ENCODE results near the gene GPRIN1. TPM values are rescaled to one million over a fixed set of nuclear protein-coding genes. Genes with fewer than 3 reads are reported as not detected.
A peak's percentile ranks its signal among the peaks of the same experiment; 100 is the strongest.

The GPRIN1 gene
- under 1 TPM; 0.05 to 0.99 (median 0.30) TPM for total RNA-seq
- long read RNA-seq, result 0 reads

DNA sequence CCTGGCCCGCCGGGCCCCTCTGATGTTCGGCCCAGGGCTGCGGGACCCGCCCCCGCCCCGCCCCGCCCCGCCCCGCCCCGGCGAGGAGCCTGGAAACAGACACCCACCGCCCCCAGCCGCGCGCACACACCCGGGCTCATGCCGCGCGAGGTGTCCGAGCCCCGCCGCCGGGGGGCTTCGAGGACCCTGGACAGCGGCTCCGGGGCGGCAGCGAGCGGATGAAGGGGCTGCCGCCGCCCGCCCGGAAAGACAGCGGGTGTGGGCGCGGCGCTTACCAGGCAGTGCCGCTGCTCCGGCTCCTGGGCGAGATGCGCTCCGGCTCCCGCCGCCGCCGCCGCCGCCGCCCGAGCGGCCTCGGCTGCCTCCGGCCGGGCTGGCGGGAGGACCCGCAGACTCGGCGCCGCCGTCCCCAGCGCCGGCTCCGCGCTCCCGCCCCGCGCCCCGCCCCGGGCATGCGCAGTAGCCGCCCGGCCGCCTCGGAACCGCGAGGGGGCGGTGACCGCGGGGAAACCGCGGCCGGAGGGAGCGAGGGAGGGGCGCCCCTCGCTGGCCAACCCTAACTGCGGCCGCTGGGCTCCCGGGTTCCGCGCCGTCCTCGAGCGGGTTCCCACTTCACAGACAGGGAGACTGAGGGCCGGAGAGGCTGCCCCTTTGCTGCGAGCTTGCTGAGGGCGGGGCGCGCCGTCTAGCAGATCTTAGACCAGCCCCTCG lies at the start of gene GPRIN1:
Gene GPRIN1 (minus strand): TSS at position 433 of the 711 bp plus-strand sequence. CDS start 10,322 bp downstream, outside the sequence.
- intact Hi-C loops (cut with DNase I), result no loop called here
- Histone ChIP-seq H3K36me3 (no peaks in the 10 kb centered on the region), H3K9me3 (no peaks in the 10 kb centered on the region), H3K27me3 (no peaks in the 10 kb centered on the region), H3K27ac (no peak within 1 kb of the TSS), H3K4me1 (peaks cover 0 to 5% (median 2%) of the 10 kb centered on the region in 4 donors), H3K4me3 (peak within 1 kb of the TSS; percentile 42 to 62 (median 46))
- WGBS (ENCODE audit: insufficient coverage, low coverage, low lambda C conversion rate, missing lambda C conversion rate), result no CpG with 5 or more reads among the region's 101 CpGs
- DNase-seq, result peak in 2 of 3 donors; percentile 57 to 63
- TF ChIP-seq POLR2A (IDR thresholded peaks at IDR 0.05) (no peak), CTCF (IDR thresholded peaks at IDR 0.05) (peak in 3 of 4 donors; percentile 12 to 23 (median 22))
- ATAC-seq, result peak; percentile 67 to 83 (median 80)

DNA sequence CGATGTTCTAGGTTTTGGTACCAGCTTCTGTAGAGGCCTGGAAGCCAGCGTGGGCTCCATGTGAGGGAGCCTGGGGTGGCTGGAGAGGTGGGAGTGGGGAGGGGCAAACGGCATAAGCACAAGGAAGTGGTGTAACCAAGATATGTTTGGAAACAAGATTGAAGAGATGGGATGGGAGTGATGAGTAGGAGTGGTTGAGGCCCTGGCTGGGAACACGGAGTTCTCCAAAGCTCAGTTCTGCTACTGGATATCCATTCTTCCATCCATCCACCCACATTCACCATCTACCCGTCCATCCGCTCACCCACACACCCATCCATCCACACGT lies 49.5 kb upstream of the GPRIN1 start:
- Histone ChIP-seq H3K4me3 (no peak overlapping the region), H3K4me1 (peaks cover 0 to 17% (median 8%) of the 10 kb centered on the region in 4 donors), H3K36me3 (no peaks in the 10 kb centered on the region), H3K27me3 (no peaks in the 10 kb centered on the region), H3K9me3 (no peaks in the 10 kb centered on the region), H3K27ac (no peak overlapping the region)
- no peak for ATAC-seq
- TF ChIP-seq CTCF (IDR thresholded peaks at IDR 0.05), result no peak
- no peak for TF ChIP-seq POLR2A (IDR thresholded peaks at IDR 0.05)
- intact Hi-C loops (cut with DNase I), result loop anchor here in 1 of 2 donors (10.0 kb wide), 2 partner anchors 245 to 295 kb away; partner anchors contain the start of gene CLTB
- 73% methylated on average over 5 of the region's 7 CpGs for WGBS (ENCODE audit: insufficient coverage, low coverage, low lambda C conversion rate, missing lambda C conversion rate)
- no peak for DNase-seq

DNA sequence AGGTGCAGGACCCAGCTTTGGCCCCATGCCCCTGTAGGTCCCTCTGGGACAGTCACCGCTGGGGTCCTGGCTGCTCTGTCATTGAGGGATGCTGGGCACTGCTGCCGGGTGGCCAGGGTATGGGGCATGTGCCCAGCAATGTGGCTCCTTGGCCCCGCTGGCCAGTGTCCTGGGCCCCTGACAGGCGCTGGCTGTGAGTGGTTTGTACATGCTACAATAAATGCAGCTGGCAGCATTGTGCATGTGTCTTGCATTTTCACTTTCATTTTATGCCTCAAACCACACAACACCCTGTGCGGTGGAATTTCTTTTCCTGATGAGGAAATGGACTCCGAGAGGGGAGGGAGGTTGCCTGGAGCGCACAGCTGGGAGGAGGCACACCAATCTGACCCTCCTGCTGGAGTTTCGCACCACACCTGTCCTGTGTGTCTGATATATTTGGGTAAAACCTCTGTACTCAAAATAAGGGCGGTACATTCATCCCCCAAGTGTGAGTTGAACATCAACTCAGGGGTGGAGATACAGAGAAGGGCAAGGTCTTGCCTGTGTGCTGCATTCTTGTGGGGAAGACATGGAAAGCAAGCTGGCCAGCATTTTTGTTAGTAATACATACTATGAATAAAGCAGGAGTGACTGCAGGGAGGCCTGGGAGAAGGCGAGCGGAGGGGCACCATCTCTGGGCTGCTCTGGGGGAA lies 49.0 kb upstream of the GPRIN1 start:
- no peak for DNase-seq
- 23% methylated on average over 8 of the region's 11 CpGs for WGBS (ENCODE audit: insufficient coverage, low coverage, low lambda C conversion rate, missing lambda C conversion rate)
- Histone ChIP-seq H3K27ac (no peak overlapping the region), H3K4me3 (peak overlapping the region in 1 of 3 donors; percentile 15), H3K27me3 (no peaks in the 10 kb centered on the region), H3K9me3 (no peaks in the 10 kb centered on the region), H3K4me1 (peaks cover 0 to 17% (median 7%) of the 10 kb centered on the region in 4 donors), H3K36me3 (no peaks in the 10 kb centered on the region)
- peak; percentile 54 to 76 (median 56) for ATAC-seq
- intact Hi-C loops (cut with DNase I), result loop anchor here in 1 of 2 donors (10.0 kb wide), 2 partner anchors 244 to 296 kb away; partner anchors contain the start of gene CLTB
- TF ChIP-seq POLR2A (IDR thresholded peaks at IDR 0.05), result no peak
- TF ChIP-seq CTCF (IDR thresholded peaks at IDR 0.05), result no peak

DNA sequence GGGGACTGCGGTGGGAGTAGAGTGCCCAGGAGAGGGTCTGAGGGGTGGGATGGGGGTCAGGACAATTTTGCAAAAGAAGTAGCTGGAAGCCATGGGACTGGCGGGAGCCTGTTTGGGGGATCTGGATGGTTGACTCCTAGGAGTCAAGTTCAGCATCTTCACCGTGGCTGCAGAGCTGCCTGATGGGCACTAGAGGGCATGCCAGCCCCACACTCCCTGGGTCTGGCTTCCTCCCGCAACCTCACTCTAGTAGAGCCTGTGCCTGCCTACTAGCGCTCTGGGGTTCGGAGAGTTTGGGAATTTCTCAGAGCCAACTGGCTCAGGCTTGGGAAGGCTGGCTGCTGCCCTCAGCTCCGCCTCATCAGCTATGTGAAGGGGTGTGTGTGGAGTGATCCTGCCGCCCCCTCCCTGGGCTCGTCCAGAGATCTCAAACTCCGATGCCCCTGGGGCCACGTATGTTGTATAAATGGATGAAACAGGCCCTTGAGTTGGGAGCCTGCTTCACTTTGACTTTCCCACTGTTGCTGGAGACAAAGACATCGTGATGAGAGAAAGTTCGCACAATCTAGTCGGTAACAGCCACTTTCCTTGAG lies 48.1 kb upstream of the GPRIN1 start:
- ATAC-seq (peak; percentile 83 to 90 (median 85)), DNase-seq (peak; percentile 72 to 74 (median 73))
- 38% methylated on average over 7 of the region's 14 CpGs for WGBS (ENCODE audit: insufficient coverage, low coverage, low lambda C conversion rate, missing lambda C conversion rate)

More for the DNA sequence above, 48.1 kb upstream of the GPRIN1 start:
- TF ChIP-seq POLR2A (IDR thresholded peaks at IDR 0.05) (no peak), CTCF (IDR thresholded peaks at IDR 0.05) (peak; percentile 67 to 88 (median 77))
- intact Hi-C loops (cut with DNase I), result loop anchor here in 1 of 2 donors (10.0 kb wide), 2 partner anchors 243 to 297 kb away; partner anchors contain the start of gene CLTB
- Histone ChIP-seq H3K27ac (no peak overlapping the region), H3K9me3 (no peaks in the 10 kb centered on the region), H3K4me3 (no peak overlapping the region), H3K4me1 (peaks cover 0 to 13% (median 5%) of the 10 kb centered on the region in 4 donors), H3K36me3 (no peaks in the 10 kb centered on the region), H3K27me3 (no peaks in the 10 kb centered on the region)

All from right lobe of liver (tissue), 6 donors.